Skeletal muscle tissue (tissue), 4 donors: ENCODE data around the gene CARM1. TPM values are rescaled to one million over a fixed set of nuclear protein-coding genes. Genes with fewer than 3 reads are reported as not detected.
A peak's percentile ranks its signal among the peaks of the same experiment; 100 is the strongest.
"Not testable (repeated sequence)": the region's sequence is repeated elsewhere in the genome, so short reads cannot be mapped to it uniquely, and the experiment has no call there.

ENCODE experiments used
- H3K27ac ChIP-seq: one replicate; pipeline ENCODE4 v1.7.0; 2013; ENCODE audit warnings: mild to moderate bottlenecking, low read depth, low read length, inconsistent platforms
- H3K27me3 ChIP-seq, 3 donors: one replicate each; pipeline ENCODE4 v1.7.0; 2013; ENCODE audit warnings: low read length in 3 of 3; ENCODE audit not compliant: control insufficient read depth in 3 of 3, insufficient read depth in 3 of 3
- H3K36me3 ChIP-seq, 3 donors: one replicate each; pipeline ENCODE4 v1.7.0; 2013; ENCODE audit warnings: low read length in 3 of 3; ENCODE audit not compliant: control insufficient read depth in 3 of 3, insufficient read depth in 3 of 3
- H3K4me1 ChIP-seq, 3 donors: one replicate each; pipeline ENCODE4 v1.7.0; 2013; ENCODE audit warnings: low read length in 3 of 3, mild to moderate bottlenecking in 3 of 3; ENCODE audit not compliant: control insufficient read depth in 3 of 3, insufficient read depth in 3 of 3
- H3K4me3 ChIP-seq, 3 donors: one replicate each; pipeline ENCODE4 v1.7.0; 2013; ENCODE audit warnings: low read length in 3 of 3
- H3K9ac ChIP-seq, 3 donors: one replicate each; pipeline ENCODE4 v1.7.0; 2013; ENCODE audit warnings: low read length in 3 of 3, mild to moderate bottlenecking in 3 of 3, moderate library complexity in 2 of 3, low read depth in 1 of 3
- H3K9me3 ChIP-seq, 3 donors: one replicate each; pipeline ENCODE4 v1.7.0; 2013; ENCODE audit warnings: low read length in 3 of 3; ENCODE audit not compliant: control insufficient read depth in 3 of 3
- total RNA-seq: library from RNA; depleted of rRNA; stranded (reverse); fragments of >200 nt; gene quantifications from one replicate; pipeline ENCODE4 v1.2.3, GENCODE V29; 2014
- donor health status: Osteomylitis.

The CARM1 gene
- total RNA-seq, 1 donor from 2014 or later, result 19.8 TPM

- H3K9ac ChIP-seq, result no peak overlapping the region
- H3K27me3 ChIP-seq, result no peaks in the 10 kb centered on the region
- H3K27ac ChIP-seq, result no peak overlapping the region
- no peak overlapping the region for H3K4me3 ChIP-seq
- H3K9me3 ChIP-seq, result no peaks in the 10 kb centered on the region
- no peaks in the 10 kb centered on the region for H3K4me1 ChIP-seq
- H3K36me3 ChIP-seq, result no peaks in the 10 kb centered on the region
Observed at GRCh38 chr19:10952809-10953208, 81.5 kb downstream of the CARM1 start.

- H3K27ac ChIP-seq, result peak overlapping the region; percentile 96
- peak overlapping the region; percentile 85 to 91 (median 89) for H3K4me3 ChIP-seq
- H3K4me1 ChIP-seq, result peaks cover 14 to 25% (median 24%) of the 10 kb centered on the region in 3 donors
- peak overlapping the region in 2 of 3 donors; percentile 92 to 97 for H3K9ac ChIP-seq
- not testable (repeated sequence) for H3K9me3 ChIP-seq, H3K36me3 ChIP-seq, H3K27me3 ChIP-seq
Observed at GRCh38 chr19:10959277-10959968, 88.1 kb downstream of the CARM1 start.

- Histone ChIP-seq H3K9ac (peak within 1 kb of the TSS; percentile 92 to 97 (median 93)), H3K27ac (peak within 1 kb of the TSS; percentile 96), H3K27me3 (no peaks in the 10 kb centered on the region), H3K9me3 (no peaks in the 10 kb centered on the region), H3K4me1 (peaks cover 21 to 35% (median 32%) of the 10 kb centered on the region in 3 donors), H3K36me3 (no peaks in the 10 kb centered on the region), H3K4me3 (peak within 1 kb of the TSS; percentile 89 to 91 (median 90))
Observed at GRCh38 chr19:10960314-10961072, 89.1 kb downstream of the CARM1 start, which contains the start of gene SMARCA4. SMARCA4 (plus strand) TSS chr19:10961030; CDS start chr19:10984152, 23,122 bp downstream.

GRCh38 chr19:10961073-10961860, 89.9 kb downstream of the CARM1 start:
- H3K4me1 ChIP-seq, result peaks cover 21 to 36% (median 32%) of the 10 kb centered on the region in 3 donors
- H3K4me3 ChIP-seq, result peak overlapping the region; percentile 72 to 90 (median 90)
- H3K36me3 ChIP-seq, result no peaks in the 10 kb centered on the region
- peak overlapping the region; percentile 85 to 92 (median 90) for H3K9ac ChIP-seq
- H3K27ac ChIP-seq, result peak overlapping the region; percentile 96
- H3K27me3 ChIP-seq, result no peaks in the 10 kb centered on the region
- no peaks in the 10 kb centered on the region for H3K9me3 ChIP-seq

- no peaks in the 10 kb centered on the region for H3K27me3 ChIP-seq
- no peaks in the 10 kb centered on the region for H3K9me3 ChIP-seq
- H3K4me1 ChIP-seq, result peaks cover 21 to 36% (median 32%) of the 10 kb centered on the region in 3 donors
- H3K27ac ChIP-seq, result no peak overlapping the region
- no peak overlapping the region for H3K4me3 ChIP-seq
- H3K36me3 ChIP-seq, result no peaks in the 10 kb centered on the region
- peak overlapping the region in 1 of 3 donors; percentile 8 for H3K9ac ChIP-seq
Observed at GRCh38 chr19:10962863-10963262, 91.5 kb downstream of the CARM1 start.

- no peak overlapping the region for H3K27ac ChIP-seq
- H3K4me3 ChIP-seq, result no peak overlapping the region
- H3K4me1 ChIP-seq, result peaks cover 25 to 43% (median 32%) of the 10 kb centered on the region in 3 donors
- no peaks in the 10 kb centered on the region for H3K27me3 ChIP-seq
- no peaks in the 10 kb centered on the region for H3K9me3 ChIP-seq
- H3K9ac ChIP-seq, result no peak overlapping the region
- H3K36me3 ChIP-seq, result no peaks in the 10 kb centered on the region
Observed at GRCh38 chr19:10963865-10964264, 92.5 kb downstream of the CARM1 start.

GRCh38 chr19:10964903-10965302, 93.5 kb downstream of the CARM1 start:
- H3K9me3 ChIP-seq, result no peaks in the 10 kb centered on the region
- H3K4me3 ChIP-seq, result no peak overlapping the region
- peaks cover 25 to 39% (median 31%) of the 10 kb centered on the region in 3 donors for H3K4me1 ChIP-seq
- no peak overlapping the region for H3K27ac ChIP-seq
- no peak overlapping the region for H3K9ac ChIP-seq
- no peaks in the 10 kb centered on the region for H3K27me3 ChIP-seq
- H3K36me3 ChIP-seq, result no peaks in the 10 kb centered on the region

GRCh38 chr19:10965398-10965797, 94.0 kb downstream of the CARM1 start:
- Histone ChIP-seq H3K9ac (no peak overlapping the region), H3K9me3 (no peaks in the 10 kb centered on the region), H3K4me1 (peaks cover 25 to 39% (median 26%) of the 10 kb centered on the region in 3 donors), H3K4me3 (no peak overlapping the region), H3K27me3 (no peaks in the 10 kb centered on the region), H3K27ac (no peak overlapping the region), H3K36me3 (no peaks in the 10 kb centered on the region)

- H3K4me3 ChIP-seq, result no peak overlapping the region
- H3K27ac ChIP-seq, result no peak overlapping the region
- no peaks in the 10 kb centered on the region for H3K9me3 ChIP-seq
- no peak overlapping the region for H3K9ac ChIP-seq
- no peaks in the 10 kb centered on the region for H3K36me3 ChIP-seq
- peaks cover 25 to 35% (median 25%) of the 10 kb centered on the region in 3 donors for H3K4me1 ChIP-seq
- no peaks in the 10 kb centered on the region for H3K27me3 ChIP-seq
Observed at GRCh38 chr19:10966809-10967208, 95.5 kb downstream of the CARM1 start.
